Kidney (tissue), 14 donors: ENCODE data around the gene ART1. TPM values are rescaled to one million over a fixed set of nuclear protein-coding genes. Genes with fewer than 3 reads are reported as not detected.

Source experiments
- DNase-seq, 5 donors: peaks; one replicate each; pipeline ENCODE4 v3.0.0-alpha.2; 2013 to 2020
- FAIRE-seq: peaks from 2 replicates; lab custom pipeline; 2012; peaks lifted over from hg19 to GRCh38; lab: Jason Lieb, UNC
- H3K27ac ChIP-seq, 2 donors: one replicate each; pipeline ENCODE4 v1.7.0; 2013; ENCODE audit warnings: low read depth in 2 of 2, low read length in 2 of 2, inconsistent platforms in 1 of 2
- H3K27me3 ChIP-seq: one replicate; pipeline ENCODE4 v1.7.1; 2013; ENCODE audit warnings: low read length, inconsistent platforms; ENCODE audit not compliant: control insufficient read depth, insufficient read depth
- H3K36me3 ChIP-seq, 3 donors: one replicate each; pipeline versions ENCODE4 v1.7.0 to v1.7.1; 2013; ENCODE audit warnings: low read length in 3 of 3, control low read depth in 1 of 3, inconsistent platforms in 1 of 3; ENCODE audit not compliant: insufficient read depth in 3 of 3, control insufficient read depth in 2 of 3
- H3K4me1 ChIP-seq, 3 donors: one replicate each; pipeline versions ENCODE4 v1.7.0 to v1.7.1; 2013; ENCODE audit warnings: low read length in 3 of 3, inconsistent platforms in 1 of 3, low read depth in 1 of 3; ENCODE audit not compliant: control insufficient read depth in 2 of 3, insufficient read depth in 2 of 3
- H3K4me3 ChIP-seq, 3 donors: one replicate each; pipeline versions ENCODE4 v1.7.0 to v1.8.1; 2013; ENCODE audit warnings: low read length in 3 of 3, control low read depth in 1 of 3, inconsistent platforms in 1 of 3
- H3K9ac ChIP-seq, 3 donors: one replicate each; pipeline versions ENCODE4 v1.7.0 to v1.7.1; 2013; ENCODE audit warnings: low read length in 3 of 3, control low read depth in 1 of 3, inconsistent platforms in 1 of 3
- H3K9me3 ChIP-seq, 3 donors: one replicate each; pipeline versions ENCODE4 v1.7.0 to v1.7.1; 2013; ENCODE audit warnings: low read length in 3 of 3, control low read depth in 1 of 3, inconsistent platforms in 1 of 3; ENCODE audit not compliant: control insufficient read depth in 2 of 3, insufficient read depth in 1 of 3
- intact Hi-C: fragments of 100-400 bp; cut with DNase I; formaldehyde crosslinking; loops from one replicate; pipeline ENCODE4 v1.11.1; 2022
- polyA plus RNA-seq: library from polyadenylated mRNA; stranded (reverse); fragments of 350-450 nt; fragmentation: Illumina TruSeq; extraction: RNeasy Lipid Tissue Mini Kit (QIAGEN cat#74804); gene quantifications from one replicate; pipeline ENCODE4 v1.2.3, GENCODE V29; 2014; ENCODE audit warnings: low read depth, low replicate concordance; ENCODE audit not compliant: insufficient read depth
- total RNA-seq: library from RNA; stranded (reverse); fragmentation: NEBNext Ultra II Directional; extraction: Animal tissue kit (Norgen Biotek cat#: 25700); gene quantifications from one replicate; pipeline ENCODE4 v1.2.1, GENCODE V29; 2021
- TF ChIP-seq, protein P1 (sequence below): IDR thresholded peaks from 3 replicates; pipeline ENCODE4 v1.5.1; 2012; ENCODE audit warnings: mild to moderate bottlenecking, moderate library complexity, borderline replicate concordance; ENCODE audit not compliant: insufficient read depth; ENCODE audit errors: extremely low read depth
- donor health status: control.
- donor health status: control.
- donor health status: control.
- donor health status: control.
- donor health status: control.
- donor health status: DM: yes; HTN: yes; CAD: no.
- donor health status: Normal renal cell carcinoma (clear cell type).

ART1 gene
- total and polyA plus RNA-seq, 2 donors from 2014 or later: 0.31 TPM; not detected in 1

- Histone ChIP-seq H3K4me3 (no peak overlapping the region), H3K36me3 (no peaks in the 10 kb centered on the region), H3K9me3 (peaks cover 0 to 4% (median 0%) of the 10 kb centered on the region in 3 donors), H3K4me1 (no peaks in the 10 kb centered on the region), H3K27ac (no peak overlapping the region), H3K9ac (no peak overlapping the region), H3K27me3 (no peaks in the 10 kb centered on the region)
- TF ChIP-seq, protein P1, sequence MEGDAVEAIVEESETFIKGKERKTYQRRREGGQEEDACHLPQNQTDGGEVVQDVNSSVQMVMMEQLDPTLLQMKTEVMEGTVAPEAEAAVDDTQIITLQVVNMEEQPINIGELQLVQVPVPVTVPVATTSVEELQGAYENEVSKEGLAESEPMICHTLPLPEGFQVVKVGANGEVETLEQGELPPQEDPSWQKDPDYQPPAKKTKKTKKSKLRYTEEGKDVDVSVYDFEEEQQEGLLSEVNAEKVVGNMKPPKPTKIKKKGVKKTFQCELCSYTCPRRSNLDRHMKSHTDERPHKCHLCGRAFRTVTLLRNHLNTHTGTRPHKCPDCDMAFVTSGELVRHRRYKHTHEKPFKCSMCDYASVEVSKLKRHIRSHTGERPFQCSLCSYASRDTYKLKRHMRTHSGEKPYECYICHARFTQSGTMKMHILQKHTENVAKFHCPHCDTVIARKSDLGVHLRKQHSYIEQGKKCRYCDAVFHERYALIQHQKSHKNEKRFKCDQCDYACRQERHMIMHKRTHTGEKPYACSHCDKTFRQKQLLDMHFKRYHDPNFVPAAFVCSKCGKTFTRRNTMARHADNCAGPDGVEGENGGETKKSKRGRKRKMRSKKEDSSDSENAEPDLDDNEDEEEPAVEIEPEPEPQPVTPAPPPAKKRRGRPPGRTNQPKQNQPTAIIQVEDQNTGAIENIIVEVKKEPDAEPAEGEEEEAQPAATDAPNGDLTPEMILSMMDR: no peak
- intact Hi-C loops: no loop called here
- FAIRE-seq: no peak
- DNase-seq: no peak
Observed at GRCh38 chr11:3610846-3611245, 34.1 kb upstream of the ART1 start.

DNA sequence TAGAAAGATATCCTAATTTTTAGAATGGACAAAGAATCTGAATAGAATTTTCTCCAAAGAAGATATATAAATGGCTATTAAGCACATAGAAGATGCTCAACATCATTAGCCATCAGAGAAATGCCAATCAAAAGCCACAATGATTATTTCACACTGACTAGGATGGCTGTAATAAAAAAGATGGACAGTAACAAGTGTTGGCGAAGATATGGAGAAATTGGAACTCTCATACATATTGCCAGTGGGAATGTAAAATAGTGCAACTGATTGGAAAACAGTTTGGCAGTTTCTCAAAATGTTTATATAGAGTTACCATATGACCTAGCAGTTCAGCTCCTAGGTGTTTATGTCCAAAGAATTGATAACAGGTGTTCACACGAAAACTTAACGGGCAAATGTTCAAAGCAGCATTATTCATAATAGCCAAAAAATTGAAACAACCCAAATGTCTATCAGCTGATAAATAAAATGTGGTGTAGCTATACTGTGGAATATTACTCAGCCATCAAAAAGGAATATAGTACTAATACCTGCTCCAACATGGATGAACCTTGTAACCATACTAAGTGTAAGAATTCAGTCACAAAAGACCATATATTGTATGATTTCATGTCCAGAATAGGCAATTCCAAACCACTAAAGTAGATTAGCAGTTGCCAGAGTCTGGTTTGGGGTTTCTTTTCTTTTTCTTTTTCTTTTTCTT is 32.8 kb upstream of the ART1 start:
- Histone ChIP-seq H3K36me3 (no peaks in the 10 kb centered on the region), H3K4me1 (no peaks in the 10 kb centered on the region), H3K9me3 (peaks cover 0 to 4% (median 0%) of the 10 kb centered on the region in 3 donors), H3K27me3 (no peaks in the 10 kb centered on the region), H3K27ac (no peak overlapping the region), H3K4me3 (no peak overlapping the region), H3K9ac (no peak overlapping the region)
- TF ChIP-seq, protein P1: no peak
- no peak for DNase-seq
- intact Hi-C loops: no loop called here
- no peak for FAIRE-seq

DNA sequence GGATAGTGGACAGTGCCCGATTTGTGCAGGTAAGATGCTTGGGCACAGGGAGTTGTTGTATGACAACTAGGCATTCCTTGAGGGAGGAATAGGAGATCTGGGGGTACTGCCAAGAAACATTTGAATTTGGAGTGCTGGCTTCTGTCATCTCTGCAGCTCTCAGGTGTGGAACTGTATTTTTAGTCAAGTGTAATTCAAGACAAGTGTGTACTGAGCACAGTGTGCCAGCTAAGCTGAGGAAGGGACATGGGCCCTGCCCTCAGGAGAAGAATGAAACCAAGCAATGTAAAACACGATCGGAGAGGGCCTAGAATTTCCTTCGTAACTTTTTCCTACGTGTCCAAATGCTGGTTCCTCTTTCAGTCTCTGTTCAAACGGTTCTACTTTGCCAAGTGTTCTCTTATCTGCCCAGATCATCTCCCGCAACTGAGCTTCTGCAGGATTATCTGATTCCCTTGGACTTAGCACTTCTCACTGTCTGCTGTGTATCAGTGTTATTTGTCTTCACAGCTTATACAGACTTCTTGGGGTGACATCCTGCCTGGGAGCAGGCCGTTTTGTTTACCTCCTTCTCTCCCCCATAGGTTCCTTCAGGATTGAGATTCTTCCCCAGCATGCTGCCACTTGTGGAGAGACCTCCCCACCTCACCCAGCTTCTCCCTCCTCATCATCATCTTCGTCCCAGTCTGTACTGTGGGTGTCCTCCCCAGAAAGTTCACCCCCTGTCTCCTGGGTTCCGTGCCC is 30.8 kb upstream of the ART1 start:
- H3K27me3 ChIP-seq: no peaks in the 10 kb centered on the region
- no peak overlapping the region for H3K27ac ChIP-seq
- DNase-seq (no peak), FAIRE-seq (no peak)
- peaks cover 0 to 4% (median 0%) of the 10 kb centered on the region in 3 donors for H3K9me3 ChIP-seq
- no peak overlapping the region for H3K4me3 ChIP-seq
- no peaks in the 10 kb centered on the region for H3K36me3 ChIP-seq
- intact Hi-C loops: no loop called here
- no peaks in the 10 kb centered on the region for H3K4me1 ChIP-seq
- TF ChIP-seq, protein P1: no peak
- H3K9ac ChIP-seq: no peak overlapping the region
